Eye (tissue), 1 donor: ENCODE measurements around the gene ADARB2.

Experiments used
- DNase-seq: peaks from one replicate; pipeline ENCODE4 v3.0.0-alpha.2; 2015

ADARB2 gene

GRCh38 chr10:1376384-1376945, 360.9 kb downstream of the ADARB2 start:
- no peak for DNase-seq

GRCh38 chr10:1375346-1376170, 361.8 kb downstream of the ADARB2 start:
- DNase-seq, result no peak

- peak; percentile 69 for DNase-seq
Measured at GRCh38 chr10:1374511-1375345, 362.6 kb downstream of the ADARB2 start.

GRCh38 chr10:1373287-1373686, 364.0 kb downstream of the ADARB2 start:
- no peak for DNase-seq

- DNase-seq, result no peak
Measured at GRCh38 chr10:1372212-1372611, 365.1 kb downstream of the ADARB2 start.

DNA sequence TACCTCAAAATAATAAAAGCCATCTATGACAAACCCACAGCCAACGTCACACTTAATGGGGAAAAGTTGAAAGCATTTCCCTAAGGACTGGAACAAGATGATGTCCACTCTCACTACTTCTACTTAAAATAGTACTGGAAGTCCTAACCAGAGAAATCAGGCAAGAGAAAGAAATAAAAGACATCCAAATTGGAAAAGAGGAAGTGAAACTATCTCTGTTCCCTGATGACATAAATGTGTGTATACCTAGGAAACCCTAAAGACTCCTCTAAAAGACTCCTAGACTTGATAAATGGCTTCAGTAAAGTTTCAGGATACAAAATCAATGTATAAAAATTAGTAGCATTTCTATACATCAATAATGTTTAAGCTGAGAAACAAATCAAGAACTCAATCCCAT, 367.0 kb downstream of the ADARB2 start:
- DNase-seq, result no peak

- DNase-seq, result no peak
Measured at GRCh38 chr10:1369665-1370064, 367.7 kb downstream of the ADARB2 start.

GRCh38 chr10:1369197-1369596, 368.1 kb downstream of the ADARB2 start:
- DNase-seq, result no peak

DNA sequence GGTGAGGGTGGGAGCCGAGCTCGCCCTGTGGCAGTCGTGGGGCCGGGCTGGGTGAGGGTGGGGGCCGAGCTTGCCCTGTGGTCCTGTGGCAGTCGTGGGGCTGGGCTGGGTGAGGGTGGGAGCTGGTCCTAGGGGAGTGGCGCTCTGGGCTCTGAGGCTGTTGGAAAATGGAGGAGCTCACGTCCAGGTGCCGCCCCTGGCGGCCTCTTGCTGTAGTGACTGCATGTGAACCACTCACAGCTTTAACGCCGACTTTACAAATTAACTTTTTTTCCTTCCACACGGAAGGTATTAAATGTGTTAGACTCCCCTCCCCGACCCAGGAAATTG, 368.5 kb downstream of the ADARB2 start:
- no peak for DNase-seq

GRCh38 chr10:1367938-1368841, 369.1 kb downstream of the ADARB2 start:
- no peak for DNase-seq

DNA sequence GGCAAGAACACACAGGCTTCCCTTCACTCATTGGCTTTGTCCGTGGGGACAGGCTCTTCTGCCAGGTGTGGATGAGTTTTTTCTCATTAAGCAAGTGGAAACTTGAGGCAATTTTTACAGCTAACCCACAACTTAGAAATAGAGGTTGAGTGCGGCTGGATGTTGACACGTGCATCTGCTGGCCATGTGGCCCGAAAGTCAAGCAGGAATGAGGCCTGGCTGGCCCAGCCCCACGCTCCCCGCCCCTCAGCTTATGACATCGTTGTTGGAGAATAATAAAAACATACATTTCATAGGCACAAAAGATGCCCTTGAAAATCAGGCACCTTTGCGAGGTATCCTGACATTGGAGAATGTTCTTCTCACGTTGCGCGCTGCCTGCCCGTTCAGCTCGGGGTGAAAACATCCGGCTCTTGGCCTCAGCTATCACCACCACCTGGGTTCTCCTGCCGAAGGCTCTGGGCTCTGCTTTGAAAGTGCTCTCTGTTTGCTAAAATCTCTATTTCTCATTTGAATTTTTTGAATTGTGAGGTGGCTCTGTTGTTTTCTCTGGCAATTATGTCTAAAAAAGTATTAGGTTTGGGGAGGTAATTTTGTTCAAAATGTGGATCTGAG, 370.4 kb downstream of the ADARB2 start:
- no peak for DNase-seq

DNA sequence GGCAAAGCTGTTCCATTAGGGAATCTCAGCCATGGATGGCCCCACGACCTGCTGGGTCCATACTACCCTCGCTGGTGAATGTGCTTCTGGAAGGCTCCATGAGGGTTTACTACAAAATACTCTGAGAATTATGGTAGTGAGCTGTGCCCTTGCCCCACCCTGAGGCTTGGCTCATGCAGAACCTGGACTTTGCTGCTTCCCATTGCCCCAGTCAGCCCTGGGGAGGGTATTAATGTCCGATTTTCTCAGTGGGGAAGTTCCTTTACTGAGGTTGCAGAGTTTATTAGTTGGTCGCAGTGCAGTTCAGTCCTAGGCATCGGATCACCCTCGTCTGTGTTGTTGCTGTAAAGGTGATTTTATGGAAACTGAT, 371.0 kb downstream of the ADARB2 start:
- DNase-seq, result no peak

- no peak for DNase-seq
Measured at GRCh38 chr10:1365540-1366321, 371.6 kb downstream of the ADARB2 start.

DNA sequence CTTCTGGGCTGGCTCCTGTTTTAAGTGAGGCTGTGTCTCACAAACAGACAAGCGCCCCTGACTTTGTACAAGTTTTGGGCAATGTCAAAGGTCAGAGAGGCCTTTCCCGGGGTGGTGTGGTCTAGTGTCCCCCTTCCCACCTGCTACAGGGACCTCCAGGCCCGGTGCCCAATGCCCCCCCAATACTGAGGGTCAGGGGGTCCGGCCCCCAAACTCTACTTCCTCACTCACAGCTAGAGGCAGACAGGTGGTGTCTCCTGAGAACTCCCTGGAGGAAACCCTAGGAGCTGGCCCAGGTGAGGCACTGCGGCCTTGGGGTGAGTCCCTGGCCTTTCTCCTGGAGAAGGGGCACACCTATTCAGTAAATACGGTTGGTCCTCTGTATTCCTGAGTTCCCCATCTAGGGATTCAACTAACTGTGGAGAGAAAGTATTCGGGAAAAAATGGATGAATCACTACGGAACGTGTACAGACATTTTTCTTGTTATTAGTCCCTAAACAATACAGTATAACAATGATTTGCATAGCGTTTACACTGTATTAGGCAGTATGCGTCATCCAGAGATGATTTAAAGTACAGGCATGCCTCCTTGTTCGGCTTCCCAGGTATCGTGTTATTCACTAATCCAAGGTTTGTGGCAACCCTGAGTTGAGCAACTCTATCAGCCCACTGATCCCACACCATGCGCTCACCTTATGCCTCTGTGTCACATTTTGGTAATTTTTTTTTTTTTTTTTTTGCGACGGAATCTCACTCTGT, 373.0 kb downstream of the ADARB2 start:
- no peak for DNase-seq

DNA sequence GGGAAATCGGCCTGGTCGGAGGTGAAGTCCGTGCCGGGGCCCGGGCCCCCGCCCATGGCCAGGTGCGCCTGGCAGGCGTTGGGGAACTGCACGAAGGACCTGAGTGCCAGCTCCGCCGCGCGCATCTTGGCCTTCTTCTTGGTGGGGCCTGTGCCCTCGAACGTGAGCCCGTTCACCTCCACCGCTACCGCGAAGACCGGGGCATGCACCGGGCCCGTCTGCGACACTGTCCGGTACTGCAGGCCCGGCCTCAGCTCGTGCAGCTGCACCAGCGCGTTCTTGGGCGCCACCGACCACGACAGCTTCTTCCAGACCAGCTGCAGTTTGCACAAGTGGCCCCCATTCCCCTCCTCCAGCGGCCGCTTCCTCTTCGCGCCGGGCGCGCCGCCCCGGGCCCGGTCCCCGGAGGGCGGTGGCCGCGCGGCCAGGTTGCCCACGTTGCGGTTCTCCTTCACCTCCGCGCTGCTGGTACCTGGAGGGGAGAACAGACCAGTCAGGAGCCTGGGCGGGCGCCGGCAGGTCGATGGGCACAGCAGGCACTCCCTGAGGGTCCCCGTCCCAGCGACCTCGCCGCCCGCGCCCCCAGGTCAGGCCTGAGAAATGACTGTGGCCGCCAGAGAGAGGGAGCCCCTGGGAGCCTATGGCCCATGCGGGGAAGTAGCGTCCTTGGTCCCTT, 373.7 kb downstream of the ADARB2 start:
- no peak for DNase-seq

DNA sequence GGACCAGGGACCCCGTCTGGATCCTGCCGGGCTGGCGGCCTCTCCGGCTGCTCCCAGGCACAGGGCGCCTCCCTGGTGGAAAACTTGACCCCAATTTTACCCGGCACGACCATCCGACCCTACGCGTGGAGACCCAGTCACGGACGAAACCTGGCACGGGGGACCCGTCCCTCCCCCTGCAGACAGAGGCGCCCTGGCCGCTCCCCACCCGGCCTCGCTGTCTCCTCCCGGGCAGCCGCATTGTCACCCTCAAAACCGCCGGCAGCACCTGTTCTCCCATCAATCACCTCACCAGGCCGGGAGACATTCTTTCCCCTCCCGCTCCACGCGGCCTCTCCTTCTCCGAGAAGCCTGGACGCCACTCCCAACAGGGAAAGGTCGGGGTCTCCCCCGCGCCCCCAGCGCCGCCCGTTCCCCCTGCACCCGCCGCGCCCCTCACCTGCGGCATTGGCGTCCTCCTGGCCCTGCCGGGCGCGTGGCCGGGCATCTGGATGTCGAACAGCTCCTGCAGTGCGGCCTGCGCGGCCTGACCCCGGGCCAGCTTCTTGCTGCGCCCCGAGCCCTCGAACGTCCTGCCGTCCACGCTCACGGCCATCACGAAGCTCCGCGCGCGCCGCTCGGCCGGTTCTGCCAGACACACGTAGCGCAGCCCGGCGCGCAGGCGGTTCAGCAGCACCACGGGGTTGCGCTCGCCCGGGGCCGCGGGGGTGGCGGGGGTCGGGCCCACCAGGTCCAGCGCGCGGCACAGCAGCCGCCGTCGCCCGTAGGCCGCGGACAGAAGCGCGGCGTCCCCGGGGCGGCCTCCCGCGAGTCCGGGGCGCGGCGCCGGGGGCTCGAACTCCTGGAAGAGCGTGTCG, 374.5 kb downstream of the ADARB2 start:
- no peak for DNase-seq

- no peak for DNase-seq
Measured at GRCh38 chr10:1361411-1362105, 375.8 kb downstream of the ADARB2 start.

DNA sequence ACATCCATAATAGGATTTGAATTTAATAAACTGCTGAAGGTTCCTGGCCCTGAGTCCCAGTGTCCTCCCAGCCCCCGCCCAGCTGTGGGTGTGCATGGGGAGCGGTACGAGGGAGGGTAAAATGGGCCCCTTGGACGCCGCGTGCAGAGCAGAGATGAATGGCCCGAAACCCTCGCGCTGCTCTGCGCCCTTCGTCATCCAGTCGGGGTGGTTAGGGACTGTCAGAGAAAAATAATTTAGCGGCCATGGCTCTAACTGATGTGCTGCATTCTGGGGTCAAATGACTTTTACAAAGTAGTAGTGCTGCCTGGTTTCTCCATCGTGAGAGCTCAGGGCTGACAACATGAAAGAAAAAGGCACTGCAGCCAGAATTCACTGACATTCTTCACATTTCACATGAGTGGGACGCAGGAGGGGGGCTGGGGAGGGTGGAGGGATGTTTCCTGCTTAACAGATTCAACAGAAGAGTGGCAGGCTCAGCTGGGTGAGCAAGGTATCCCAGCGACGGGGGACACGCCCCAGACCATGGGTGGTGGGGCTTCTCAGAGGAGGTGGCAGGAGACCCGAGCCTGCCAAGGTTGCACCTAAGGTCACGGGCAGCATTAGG, 376.7 kb downstream of the ADARB2 start:
- DNase-seq, result peak; percentile 63
